ENCODE data around the gene PPP2R2D.

DNA sequence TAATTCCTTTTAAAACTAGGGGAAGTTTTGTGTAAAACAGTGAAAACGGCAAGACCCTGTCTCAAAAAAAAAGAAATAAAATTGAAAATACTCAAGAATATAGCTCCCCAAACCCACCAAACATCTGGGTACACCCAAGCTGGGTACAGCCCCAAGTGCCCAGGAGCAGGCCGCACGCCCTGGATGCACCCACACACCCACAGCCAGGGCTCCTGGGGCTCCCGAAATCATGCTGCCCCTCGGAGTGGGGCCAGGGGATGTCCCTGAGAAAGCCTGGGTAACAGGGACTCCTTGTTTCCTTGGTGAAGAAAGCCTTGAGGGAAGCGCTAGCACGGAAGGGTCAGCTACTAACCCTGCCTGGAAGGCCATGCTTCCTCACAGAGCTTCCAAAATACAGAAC lies 70.8 kb downstream of the PPP2R2D start:
- TF ChIP-seq EZH2phosphoT487 (IDR thresholded peaks at IDR 0.05; ENCODE audit: borderline replicate concordance) = no peak
- TF ChIP-seq, protein P1, sequence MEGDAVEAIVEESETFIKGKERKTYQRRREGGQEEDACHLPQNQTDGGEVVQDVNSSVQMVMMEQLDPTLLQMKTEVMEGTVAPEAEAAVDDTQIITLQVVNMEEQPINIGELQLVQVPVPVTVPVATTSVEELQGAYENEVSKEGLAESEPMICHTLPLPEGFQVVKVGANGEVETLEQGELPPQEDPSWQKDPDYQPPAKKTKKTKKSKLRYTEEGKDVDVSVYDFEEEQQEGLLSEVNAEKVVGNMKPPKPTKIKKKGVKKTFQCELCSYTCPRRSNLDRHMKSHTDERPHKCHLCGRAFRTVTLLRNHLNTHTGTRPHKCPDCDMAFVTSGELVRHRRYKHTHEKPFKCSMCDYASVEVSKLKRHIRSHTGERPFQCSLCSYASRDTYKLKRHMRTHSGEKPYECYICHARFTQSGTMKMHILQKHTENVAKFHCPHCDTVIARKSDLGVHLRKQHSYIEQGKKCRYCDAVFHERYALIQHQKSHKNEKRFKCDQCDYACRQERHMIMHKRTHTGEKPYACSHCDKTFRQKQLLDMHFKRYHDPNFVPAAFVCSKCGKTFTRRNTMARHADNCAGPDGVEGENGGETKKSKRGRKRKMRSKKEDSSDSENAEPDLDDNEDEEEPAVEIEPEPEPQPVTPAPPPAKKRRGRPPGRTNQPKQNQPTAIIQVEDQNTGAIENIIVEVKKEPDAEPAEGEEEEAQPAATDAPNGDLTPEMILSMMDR (conservative IDR thresholded peaks at IDR 0.05; ENCODE audit: low read length) = no peak
